Right lobe of liver (tissue), 4 donors: ENCODE data around the gene SEMA6B.

Source experiments
- POLR2A ChIP-seq: fragments of 450-650 bp; IDR thresholded peaks from one replicate; pipeline ENCODE4 v1.6.1; 2017; ENCODE audit warnings: antibody characterized with exemption, mild to moderate bottlenecking
- TF ChIP-seq, protein P1 (sequence below), 4 donors: fragments of 200-600 bp in 3 of 4; fragments of 450-650 bp in 1 of 4; IDR thresholded peaks; one replicate each; pipeline versions ENCODE4 v1.5.1 to v1.8.0; 2016 to 2022; ENCODE audit warnings: antibody characterized with exemption in 4 of 4, mild to moderate bottlenecking in 2 of 4
- donor health status: DM: no; HTN: no; CAD: no.
- donor health status: DM: no; HTN: no; CAD: no.
- donor health status: DM: no; HTN: yes; CAD: no.

DNA sequence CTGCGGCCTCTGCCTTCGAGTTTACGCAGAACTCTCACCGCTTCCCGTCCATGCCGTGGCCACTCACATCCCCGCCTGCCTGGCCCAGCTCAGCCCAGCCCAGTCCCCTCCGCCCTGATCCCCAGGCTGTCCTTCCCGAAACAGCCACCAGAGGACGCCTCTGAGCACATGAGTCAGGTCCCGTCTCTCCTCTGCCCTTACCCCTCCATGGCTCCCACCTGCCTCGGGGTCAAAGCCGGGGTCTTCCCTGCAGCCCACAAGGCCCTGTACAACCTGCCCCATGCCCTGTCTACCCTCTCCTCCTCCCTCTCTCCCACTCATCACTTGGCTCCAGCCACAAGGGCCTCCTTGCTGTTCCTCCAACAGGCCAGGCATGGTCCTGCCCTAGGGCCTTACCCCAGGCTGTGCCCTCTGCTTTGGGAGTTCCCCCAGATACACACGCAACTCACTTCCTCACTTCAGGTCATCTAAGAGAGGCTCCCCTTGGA lies 8.1 kb upstream of the SEMA6B start:
- TF ChIP-seq, protein P1, sequence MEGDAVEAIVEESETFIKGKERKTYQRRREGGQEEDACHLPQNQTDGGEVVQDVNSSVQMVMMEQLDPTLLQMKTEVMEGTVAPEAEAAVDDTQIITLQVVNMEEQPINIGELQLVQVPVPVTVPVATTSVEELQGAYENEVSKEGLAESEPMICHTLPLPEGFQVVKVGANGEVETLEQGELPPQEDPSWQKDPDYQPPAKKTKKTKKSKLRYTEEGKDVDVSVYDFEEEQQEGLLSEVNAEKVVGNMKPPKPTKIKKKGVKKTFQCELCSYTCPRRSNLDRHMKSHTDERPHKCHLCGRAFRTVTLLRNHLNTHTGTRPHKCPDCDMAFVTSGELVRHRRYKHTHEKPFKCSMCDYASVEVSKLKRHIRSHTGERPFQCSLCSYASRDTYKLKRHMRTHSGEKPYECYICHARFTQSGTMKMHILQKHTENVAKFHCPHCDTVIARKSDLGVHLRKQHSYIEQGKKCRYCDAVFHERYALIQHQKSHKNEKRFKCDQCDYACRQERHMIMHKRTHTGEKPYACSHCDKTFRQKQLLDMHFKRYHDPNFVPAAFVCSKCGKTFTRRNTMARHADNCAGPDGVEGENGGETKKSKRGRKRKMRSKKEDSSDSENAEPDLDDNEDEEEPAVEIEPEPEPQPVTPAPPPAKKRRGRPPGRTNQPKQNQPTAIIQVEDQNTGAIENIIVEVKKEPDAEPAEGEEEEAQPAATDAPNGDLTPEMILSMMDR (IDR thresholded peaks at IDR 0.05) = peak; percentile 56 to 72 (median 64)
- no peak for TF ChIP-seq POLR2A
